ENCODE data around the gene SPATA3.
"Not testable (repeated sequence)": the region's sequence is repeated elsewhere in the genome, so short reads cannot be mapped to it uniquely, and the experiment has no call there.

SPATA3 gene

GRCh38 chr2:230995821-230996220, at the start of gene SPATA3:
Gene SPATA3, plus strand, starts transcription at chr2:230996121. Its CDS starts 113 bp downstream, at chr2:230996234.
- DNase-seq, result no peak

DNA sequence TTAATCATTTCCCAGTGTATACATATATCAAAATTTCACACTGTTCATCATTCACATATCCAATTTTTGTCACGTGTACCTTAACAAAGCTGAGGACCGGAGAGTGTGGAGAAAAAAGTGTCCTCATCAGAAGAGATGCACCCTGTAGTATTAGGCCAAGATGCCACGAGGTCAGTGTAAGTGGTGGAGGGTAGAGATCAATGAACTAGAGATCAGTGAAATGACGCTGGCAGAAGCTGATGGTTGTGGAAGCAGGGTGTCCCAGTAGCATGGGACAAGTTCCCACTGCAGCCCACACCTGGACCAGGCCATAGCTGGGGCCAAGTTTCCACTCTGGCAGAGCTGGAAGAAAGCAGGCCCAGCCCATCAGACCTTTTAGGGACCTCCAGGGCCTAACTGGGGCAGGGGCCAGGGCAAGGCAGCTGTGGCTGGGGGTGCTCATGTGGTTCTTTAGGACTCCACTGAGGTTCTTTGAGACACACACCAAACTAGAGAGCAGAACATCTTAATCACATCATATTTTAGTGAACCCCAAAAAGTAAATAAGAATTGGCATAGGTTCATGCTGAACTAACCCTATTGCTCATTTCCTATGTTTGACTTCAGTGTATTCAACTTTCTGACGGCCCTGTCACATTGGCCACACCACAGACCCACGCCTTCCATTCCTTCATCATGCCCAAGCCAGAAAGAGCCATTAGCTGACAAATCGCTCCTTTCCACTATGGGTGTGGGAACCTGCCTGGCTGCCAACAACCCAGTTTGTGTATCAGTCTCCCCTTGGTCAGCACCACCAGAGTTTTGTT, 49.3 kb upstream of the SPATA3 start:
- peak; percentile 50 for DNase-seq

GRCh38 chr2:230947235-230947576, 48.7 kb upstream of the SPATA3 start:
- no peak for DNase-seq

DNA sequence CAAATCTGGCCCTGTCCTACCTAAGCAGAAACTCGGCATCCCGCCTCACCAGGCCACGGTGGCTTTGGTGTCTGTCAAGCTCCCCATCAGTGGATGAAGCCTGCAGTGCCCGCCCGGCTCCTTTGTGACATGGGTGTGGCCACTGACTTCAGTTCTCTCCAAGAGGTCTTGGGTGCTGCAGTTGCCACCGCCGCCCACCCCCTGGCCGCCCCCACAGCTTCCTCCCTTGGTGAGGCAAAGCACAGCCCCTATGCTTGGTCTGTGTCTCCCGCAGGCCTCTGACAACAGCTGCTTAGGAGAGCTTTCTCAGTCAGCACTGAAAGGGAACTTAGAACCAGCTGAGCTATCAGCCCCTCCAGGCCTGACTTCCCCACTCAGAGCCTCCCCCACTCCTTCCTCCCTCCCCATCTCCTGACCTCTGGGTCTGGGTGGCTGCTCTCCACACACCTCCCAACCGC, 48.0 kb upstream of the SPATA3 start:
- peak; percentile 70 for DNase-seq

GRCh38 chr2:230949966-230950873, 45.7 kb upstream of the SPATA3 start:
- DNase-seq, result peak; percentile 86

DNA sequence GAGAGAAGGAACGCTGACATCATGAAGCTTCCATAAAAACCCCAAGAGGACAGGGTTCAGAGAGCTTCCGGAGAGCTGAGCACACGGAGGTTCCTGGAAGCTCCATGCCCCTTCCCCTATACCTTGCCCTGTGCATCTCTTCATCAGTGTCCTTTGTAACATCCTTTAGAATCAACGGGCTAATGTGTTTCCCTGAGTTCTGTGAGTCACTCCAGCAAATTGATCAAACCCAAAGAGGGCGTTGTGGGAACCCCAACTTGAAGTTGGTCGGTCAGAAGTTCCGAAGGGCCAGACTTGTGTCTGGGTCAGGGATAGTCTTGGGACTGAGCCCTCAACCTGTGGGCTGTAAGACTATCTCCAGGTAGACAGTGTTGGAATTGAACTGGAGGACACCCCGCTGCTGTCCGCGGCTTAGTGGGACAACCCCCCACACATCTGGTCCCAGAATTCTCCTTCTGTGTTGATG, 45.0 kb upstream of the SPATA3 start:
- no peak for DNase-seq

DNA sequence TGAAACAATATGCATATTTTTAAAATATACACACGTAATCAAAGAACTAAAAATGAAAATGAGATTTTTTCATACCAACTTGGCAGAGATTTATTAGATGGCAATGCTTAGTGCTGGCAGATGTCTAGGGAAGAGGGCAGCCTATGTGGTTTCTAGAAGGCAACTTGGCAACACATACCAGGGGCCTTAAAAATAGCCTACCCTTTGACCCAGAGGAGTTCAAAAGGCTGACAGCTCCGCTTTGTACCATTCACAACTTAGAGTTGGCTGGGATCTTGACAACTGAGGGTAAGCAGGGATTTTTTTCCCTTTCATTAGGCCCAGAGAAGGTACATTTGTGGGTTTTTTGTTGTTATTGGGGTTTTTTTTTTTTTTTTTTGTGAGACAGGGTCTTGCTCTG, 44.5 kb upstream of the SPATA3 start:
- no peak for DNase-seq

DNA sequence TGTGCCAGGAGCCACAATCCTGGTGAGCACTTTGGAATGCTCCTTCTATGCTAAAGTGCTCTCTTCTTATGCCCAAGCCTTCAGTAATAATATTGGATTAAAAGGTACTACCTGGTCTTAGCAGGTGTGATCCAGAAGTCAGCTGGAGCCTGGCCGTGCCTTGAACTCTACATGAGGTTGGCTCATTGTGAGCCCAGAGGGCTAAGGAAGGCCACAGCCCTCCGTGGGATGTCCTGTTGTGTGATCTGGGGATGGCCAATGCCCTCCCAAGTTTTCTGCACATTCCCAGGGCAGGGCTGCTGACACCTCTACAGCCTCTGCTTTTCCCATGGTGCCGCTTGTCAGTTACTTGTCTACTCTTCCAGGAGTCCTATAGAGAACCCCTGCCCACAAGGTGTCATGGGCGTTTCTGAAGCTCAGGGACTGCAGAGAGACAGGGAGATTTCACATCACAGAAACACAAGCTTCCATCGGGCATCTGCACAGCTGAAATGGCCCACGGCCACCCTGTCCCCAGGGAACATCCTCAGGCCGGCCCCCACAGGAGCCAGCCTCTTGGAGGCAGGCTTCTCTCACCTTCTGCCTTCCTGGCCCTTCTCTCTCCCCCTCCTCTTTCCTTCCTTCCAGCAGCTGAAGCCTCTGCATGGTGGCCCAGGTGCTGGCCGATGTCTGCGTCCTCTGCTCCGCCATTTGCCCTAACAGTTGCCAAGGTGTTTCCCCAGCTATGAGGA, 43.5 kb upstream of the SPATA3 start:
- no peak for DNase-seq

GRCh38 chr2:230953845-230954244, 42.1 kb upstream of the SPATA3 start:
- DNase-seq, result peak; percentile 70

DNA sequence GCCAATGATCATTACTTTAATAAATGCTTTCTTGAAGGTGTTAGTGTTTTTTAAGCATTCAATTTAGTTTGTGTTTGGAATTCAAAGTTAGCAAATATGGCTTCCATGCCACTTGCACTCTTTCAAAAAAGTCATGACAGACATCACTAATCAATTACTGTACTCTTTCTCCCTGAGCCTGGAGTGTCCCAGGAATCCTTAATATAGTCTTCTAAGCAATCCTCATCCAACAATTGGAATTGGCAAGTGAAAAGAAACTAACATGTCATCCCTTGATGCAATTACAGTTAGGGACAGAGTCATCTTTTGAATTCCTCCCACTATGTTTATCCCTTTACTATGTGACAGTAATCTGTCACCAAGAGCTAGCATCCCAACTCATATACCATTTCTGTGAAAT, 41.2 kb upstream of the SPATA3 start:
- no peak for DNase-seq

- DNase-seq, result peak; percentile 39
These were observed 40.7 kb upstream of the SPATA3 start for GRCh38 chr2:230955163-230955737.

GRCh38 chr2:230956827-230957755, 38.8 kb upstream of the SPATA3 start:
- peak; percentile 92 for DNase-seq

- DNase-seq, result peak; percentile 40
These were observed 38.0 kb upstream of the SPATA3 start for GRCh38 chr2:230957756-230958391.

GRCh38 chr2:230958820-230959756, 36.8 kb upstream of the SPATA3 start:
- DNase-seq, result no peak

GRCh38 chr2:230960026-230960425, 35.9 kb upstream of the SPATA3 start:
- no peak for DNase-seq

DNA sequence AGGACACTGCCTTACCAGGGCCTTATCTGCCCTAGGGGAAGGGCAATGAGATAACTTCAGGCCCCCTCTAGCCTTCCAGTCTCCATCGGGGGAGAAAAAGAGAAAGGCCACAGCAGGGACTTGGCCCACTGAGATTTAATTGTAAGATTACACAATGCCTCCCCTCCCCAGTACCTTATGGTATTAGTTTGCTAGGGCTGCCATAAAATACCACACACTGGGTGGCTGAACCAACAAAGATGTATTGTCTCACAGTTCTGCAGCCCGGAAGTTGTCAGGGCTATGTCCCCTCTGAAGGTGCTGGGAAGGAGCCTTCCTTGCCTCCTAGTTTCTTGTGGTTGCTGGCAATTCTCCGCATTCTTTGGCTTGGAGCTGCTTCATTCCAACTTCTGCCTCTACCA, 34.8 kb upstream of the SPATA3 start:
- DNase-seq, result no peak

DNA sequence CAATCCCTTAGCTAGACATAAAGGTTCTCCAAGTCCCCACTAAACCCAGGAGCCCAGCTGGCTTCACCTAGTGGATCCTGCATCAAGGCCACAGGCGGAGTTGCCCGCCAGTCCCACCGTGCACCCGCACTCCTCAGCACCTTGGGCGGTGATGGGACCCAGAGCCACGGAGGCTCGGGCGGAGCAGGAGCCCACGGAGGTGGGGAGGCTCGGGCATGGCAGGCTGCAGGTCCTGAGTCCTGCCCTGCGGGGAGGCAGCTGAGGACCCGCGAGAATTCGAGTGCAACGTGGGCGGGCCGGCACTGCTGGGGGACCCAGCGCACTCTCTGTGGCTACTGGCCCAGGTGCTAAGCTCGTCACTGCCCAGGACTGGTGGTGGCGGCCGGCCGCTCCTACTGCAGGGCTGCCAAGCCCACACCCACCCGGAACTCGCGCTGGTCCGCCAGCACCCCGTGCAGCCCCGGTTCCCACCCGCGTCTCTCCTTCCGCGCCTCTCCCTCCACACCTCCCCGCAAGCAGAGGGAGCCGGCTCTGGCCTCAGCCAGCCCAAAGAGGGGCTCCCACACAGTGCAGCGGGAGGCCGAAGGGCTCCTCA, 31.7 kb upstream of the SPATA3 start:
- DNase-seq, result no peak

DNA sequence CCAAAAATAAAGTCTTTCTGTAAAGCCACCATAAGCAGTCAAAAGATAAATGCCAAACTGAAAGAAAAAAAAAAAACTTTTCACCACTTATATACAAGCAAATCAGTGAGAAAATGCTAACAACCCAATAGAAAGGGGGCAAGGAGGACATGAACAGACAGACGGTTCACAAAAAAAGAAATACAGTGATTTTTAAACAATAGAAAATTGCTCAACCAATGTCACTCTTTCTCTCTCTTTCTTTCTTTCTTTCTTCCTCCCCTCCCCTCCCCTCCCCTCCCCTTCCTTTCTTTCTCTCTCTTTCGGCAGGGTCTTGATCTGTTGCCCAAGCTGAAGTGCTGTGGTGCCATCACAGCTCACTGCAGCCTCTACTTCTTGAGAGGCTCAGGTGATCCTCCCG, 28.8 kb upstream of the SPATA3 start:
- DNase-seq, result no peak

GRCh38 chr2:230968314-230968713, 27.6 kb upstream of the SPATA3 start:
- not testable (repeated sequence) for DNase-seq

Measured in activated CD4-positive, alpha-beta T cell treated with anti-CD3 and anti-CD28 coated beads, Interleukin-2, Interleukin-6, amounts not matched to agents 100 ng/mL and 50 ng/mL, durations not matched to agents 16 hours and 8 hours (primary cell).